Daoy (cell line): ENCODE data around the gene CYP21A2. TPM values are rescaled to one million over a fixed set of nuclear protein-coding genes. Genes with fewer than 3 reads are reported as not detected.
A peak's percentile ranks its signal among the peaks of the same experiment; 100 is the strongest.
"Not testable (repeated sequence)": the region's sequence is repeated elsewhere in the genome, so short reads cannot be mapped to it uniquely, and the experiment has no call there.

Experiments used
- DNase-seq: peaks from one replicate; pipeline ENCODE4 v3.0.0-alpha.2; 2015; ENCODE audit warnings: low read depth
- total RNA-seq: library from RNA; depleted of rRNA; stranded (reverse); fragments of >200 nt; shearing (Covaris generic); gene quantifications from 2 replicates; pipeline ENCODE4 v1.2.3, GENCODE V29; 2014

CYP21A2 gene
- total RNA-seq, 1 experiment from 2014 or later = not detected

- DNase-seq = not testable (repeated sequence)
Observed at GRCh38 chr6:32029553-32029952, 8.7 kb upstream of the CYP21A2 start.

GRCh38 chr6:32035283-32036013 is 2.8 kb upstream of the CYP21A2 start:
- DNase-seq = not testable (repeated sequence)

GRCh38 chr6:32037136-32037535 is 1.1 kb upstream of the CYP21A2 start:
- not testable (repeated sequence) for DNase-seq

- not testable (repeated sequence) for DNase-seq
Observed at GRCh38 chr6:32038878-32039277, 663 bp downstream of the CYP21A2 start.

- not testable (repeated sequence) for DNase-seq
Observed at GRCh38 chr6:32039321-32040274, 1.4 kb downstream of the CYP21A2 start.

GRCh38 chr6:32040299-32041049 is 2.3 kb downstream of the CYP21A2 start:
- not testable (repeated sequence) for DNase-seq

GRCh38 chr6:32041050-32041321 is 2.8 kb downstream of the CYP21A2 start:
- not testable (repeated sequence) for DNase-seq

GRCh38 chr6:32041385-32041784 is 3.2 kb downstream of the CYP21A2 start:
- DNase-seq = not testable (repeated sequence)

- not testable (repeated sequence) for DNase-seq
Observed at GRCh38 chr6:32042276-32042675, 4.1 kb downstream of the CYP21A2 start.

- not testable (repeated sequence) for DNase-seq
Observed at GRCh38 chr6:32043589-32044380, 5.6 kb downstream of the CYP21A2 start.

GRCh38 chr6:32044916-32045315 is 6.7 kb downstream of the CYP21A2 start:
- DNase-seq = not testable (repeated sequence)

- DNase-seq = no peak
Observed at GRCh38 chr6:32045811-32046449, 7.7 kb downstream of the CYP21A2 start.

- DNase-seq = peak; percentile 56
Observed at GRCh38 chr6:32046450-32047083, 8.4 kb downstream of the CYP21A2 start.

- DNase-seq = peak; percentile 37
Observed at GRCh38 chr6:32047084-32047478, 8.9 kb downstream of the CYP21A2 start.

- no peak for DNase-seq
Observed at GRCh38 chr6:32047539-32047854, 9.3 kb downstream of the CYP21A2 start.

GRCh38 chr6:32047855-32048766 is 9.9 kb downstream of the CYP21A2 start:
- DNase-seq = peak; percentile 72

GRCh38 chr6:32049149-32049548 is 10.9 kb downstream of the CYP21A2 start:
- not testable (repeated sequence) for DNase-seq

GRCh38 chr6:32049736-32050135 is 11.5 kb downstream of the CYP21A2 start:
- not testable (repeated sequence) for DNase-seq

- DNase-seq = no peak
Observed at GRCh38 chr6:32050562-32050961, 12.3 kb downstream of the CYP21A2 start.
